Measurements from ENCODE around the gene CTSV.
"Not testable (repeated sequence)": the region's sequence is repeated elsewhere in the genome, so short reads cannot be mapped to it uniquely, and the experiment has no call there.

Gene CTSV

DNA sequence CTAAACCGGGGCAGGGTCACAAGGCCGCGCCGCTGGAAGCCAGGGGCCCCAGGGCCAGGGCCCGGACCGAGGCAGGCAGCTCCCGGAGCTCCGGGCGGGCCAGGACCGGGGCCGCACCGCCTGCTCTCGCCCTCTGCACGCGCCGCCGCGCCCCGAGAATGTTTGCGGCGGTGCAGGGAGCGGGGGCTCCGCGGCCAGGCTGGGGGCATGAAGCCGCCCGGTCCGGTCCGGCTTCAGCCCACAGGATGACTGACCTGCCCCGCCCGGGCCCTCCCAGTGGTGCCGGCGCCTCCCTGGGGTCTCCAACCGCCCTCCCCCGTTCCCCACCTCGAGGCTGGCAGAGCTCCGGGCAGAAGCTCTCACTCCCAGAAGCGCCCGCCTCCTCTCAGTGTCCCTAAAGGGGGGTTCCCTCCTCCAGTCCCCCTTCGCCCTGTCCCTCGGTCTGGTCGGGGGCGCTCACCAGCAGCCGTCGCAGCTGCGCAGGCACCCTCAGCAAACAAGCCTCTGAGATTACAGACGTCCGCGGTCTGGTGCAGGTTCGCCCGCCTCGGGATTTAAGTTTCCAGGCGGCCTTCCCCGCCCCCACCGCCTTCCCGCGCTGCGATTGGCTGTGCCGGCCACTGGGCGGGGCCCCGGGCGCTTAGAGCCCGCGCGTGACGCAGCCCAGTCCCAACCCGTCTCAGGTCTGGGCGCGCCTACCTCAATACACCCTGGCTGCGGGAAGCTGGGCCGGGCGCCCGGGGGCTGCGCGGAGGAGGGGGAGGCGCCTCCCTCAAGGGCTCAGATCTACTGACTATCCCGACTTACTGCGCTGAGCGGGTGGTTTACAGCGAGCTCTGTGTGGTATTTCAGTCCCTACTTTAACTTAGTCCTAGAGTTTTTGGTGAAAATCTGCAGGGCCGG, at the start of gene CTSV:
TSS of gene CTSV (minus strand) at position 532 of the 903 bp plus-strand sequence. CDS start 1,099 bp downstream, outside the sequence.
- peak; percentile 53 to 87 (median 70) for DNase-seq (ENCODE audit: low read depth in 3 of 3)

DNA sequence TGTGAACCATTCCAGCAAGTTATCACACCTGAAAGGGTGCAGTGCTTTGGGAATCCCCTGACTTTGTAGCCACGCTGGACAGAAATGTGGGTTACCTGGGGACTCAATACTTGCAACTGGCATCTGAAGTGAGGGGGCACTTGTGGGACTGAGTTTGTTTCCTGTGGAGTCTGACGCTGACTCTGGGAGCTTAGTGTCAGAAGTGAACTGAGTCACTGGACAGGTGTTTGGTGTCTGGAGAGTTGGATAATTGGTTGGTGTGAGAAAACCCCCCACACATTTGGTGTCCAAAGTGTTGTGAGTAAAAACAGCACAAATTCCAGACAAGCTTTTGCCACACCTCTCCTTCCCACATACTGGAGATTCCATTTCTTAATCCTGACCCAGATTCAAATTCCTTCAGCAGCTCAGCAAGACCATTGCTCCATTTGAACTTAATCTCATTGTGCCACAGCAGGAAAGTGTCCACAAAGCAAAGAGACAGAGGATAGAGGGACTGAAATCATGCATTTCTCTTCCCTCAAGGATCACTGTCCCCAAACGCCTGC, 48.8 kb upstream of the CTSV start:
- DNase-seq (ENCODE audit: low read depth in 3 of 3) = not testable (repeated sequence)

DNA sequence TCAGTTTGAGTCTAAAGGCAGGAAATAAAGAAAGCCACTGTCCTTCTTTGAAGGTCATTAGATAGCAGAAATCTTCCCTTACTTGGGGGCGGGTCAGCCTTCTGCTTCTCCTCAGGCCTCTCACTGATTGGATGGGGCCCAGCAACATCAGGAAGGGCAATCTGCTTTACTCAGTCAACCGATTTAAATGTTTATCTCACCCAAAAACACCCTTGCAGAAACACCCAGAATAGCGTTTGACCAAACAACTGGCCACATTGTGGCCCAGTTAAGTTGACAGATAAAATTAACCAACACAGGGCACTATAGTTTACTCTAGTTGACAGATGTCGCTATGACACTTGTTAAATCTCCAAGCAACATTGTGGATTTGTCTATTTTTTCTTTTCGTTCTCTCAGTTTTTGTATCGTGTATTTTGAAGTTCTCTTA, 45.6 kb upstream of the CTSV start:
- not testable (repeated sequence) for DNase-seq (ENCODE audit: low read depth in 3 of 3)

DNA sequence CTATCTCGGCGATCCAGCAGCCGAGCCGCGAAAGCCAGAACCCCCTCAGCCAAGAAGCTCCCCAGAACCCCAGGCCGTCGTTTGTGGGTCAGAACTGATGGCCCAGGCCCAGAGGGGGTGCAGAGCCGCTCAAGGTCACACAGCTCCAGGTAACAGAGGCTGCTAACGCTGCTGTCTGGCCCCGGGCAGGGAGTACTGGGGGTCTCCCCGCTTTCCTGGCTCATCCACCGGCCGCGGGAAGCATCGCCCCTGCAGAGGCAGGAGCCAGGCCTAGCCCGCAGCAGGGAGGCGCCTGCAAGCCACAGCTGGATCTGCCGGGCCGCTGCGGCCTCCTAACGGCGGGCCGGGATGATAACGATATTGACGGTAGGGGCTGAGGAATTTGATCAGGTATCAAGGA, 39.4 kb upstream of the CTSV start:
- DNase-seq (ENCODE audit: low read depth in 3 of 3) = no peak

DNA sequence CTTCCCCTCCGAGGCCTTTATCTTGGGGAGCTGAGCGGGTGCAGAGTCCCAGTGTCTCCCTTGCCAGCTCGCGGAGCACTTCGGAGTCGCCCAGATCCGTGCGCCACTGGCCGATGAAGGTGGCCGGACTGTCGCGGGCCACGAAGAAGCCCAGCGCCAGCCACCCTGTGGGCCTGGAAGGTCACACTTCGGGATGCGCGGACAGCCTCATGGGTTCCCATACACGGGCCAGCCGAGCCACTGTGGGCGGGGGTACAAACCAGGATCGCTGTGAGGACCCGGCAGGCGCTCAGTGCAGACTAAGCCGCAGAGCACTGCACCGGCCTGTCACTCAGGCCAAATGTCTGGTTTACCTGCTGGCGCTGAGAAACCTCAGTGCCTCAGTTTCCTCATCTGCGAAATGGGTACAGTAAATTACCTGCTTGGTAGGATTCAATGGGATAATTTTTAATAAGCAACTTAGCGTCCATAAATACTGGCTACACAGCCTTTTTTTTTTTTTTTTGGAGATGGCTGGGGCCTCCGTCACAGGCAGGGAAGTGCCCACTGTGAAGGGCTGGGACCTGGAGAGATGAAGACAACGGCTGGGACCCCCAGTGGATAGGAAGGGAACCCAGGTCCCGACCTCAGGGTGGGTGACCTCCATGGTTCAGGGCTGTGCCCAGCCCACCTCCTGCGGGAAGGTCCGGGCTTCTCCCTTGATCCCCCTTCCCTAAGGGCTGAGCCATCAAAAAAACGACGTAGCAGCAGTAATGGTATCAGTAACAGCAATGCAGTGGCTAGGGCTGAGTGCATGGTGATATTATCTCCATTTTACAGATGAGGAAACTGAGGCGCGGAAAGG, 38.7 kb upstream of the CTSV start:
- no peak for DNase-seq (ENCODE audit: low read depth in 3 of 3)

DNA sequence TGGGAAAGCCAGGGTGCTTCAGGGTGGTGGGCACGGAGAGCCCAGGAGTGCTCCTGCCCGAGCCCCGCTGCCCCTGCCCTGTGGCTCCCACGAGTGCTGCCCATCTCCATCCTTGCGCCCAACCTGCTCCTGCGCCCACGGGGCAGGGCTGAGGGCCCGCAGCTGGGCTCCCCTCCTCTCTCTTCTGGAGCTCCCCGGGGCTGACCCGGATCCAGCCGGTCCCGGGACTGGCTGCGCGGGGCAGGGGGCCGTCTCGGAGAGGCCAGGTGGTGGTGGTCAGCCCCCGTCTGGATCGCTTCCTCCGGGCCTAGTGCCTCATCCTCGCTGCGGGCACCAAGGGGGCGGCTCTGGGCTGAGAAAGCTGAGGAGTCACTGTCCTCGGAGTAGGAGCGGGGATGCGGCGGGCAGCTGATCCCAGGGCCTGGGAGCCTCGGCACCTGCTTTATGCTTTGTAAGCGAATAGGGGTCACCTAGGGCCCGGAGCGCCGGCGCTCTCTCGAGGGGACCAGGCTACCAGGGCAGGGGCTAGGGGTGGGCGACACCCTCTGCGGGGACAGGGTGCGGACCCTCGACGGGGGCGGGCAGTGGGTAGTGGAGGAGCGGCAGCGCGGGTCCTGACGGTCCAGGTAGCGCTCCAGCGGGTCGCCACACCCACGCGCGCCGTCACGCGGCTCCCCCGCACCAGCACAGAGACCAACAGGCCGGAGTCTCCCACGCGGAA, 37.9 kb upstream of the CTSV start:
- not testable (repeated sequence) for DNase-seq (ENCODE audit: low read depth in 3 of 3)

DNA sequence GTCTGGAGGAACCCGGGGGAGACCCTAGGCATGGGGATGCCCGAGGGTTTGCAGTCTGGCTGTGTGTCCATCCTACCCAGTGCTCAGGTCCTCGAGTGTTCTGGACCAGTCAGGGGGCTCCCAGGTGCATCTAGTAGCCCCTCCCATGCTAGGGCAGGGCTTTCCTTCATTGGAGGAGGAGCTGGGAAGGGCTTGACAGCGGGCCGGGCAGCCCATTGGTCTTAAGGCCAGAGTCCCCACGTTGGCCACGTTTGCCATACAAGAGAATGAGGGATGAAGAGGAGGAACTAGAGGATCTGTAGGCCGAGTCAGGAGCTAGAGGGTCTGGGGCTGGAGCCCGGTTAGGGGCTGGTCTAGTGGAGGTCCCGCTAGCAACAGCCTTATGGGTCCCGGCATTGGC, 37.3 kb upstream of the CTSV start:
- no peak for DNase-seq (ENCODE audit: low read depth in 3 of 3)

DNA sequence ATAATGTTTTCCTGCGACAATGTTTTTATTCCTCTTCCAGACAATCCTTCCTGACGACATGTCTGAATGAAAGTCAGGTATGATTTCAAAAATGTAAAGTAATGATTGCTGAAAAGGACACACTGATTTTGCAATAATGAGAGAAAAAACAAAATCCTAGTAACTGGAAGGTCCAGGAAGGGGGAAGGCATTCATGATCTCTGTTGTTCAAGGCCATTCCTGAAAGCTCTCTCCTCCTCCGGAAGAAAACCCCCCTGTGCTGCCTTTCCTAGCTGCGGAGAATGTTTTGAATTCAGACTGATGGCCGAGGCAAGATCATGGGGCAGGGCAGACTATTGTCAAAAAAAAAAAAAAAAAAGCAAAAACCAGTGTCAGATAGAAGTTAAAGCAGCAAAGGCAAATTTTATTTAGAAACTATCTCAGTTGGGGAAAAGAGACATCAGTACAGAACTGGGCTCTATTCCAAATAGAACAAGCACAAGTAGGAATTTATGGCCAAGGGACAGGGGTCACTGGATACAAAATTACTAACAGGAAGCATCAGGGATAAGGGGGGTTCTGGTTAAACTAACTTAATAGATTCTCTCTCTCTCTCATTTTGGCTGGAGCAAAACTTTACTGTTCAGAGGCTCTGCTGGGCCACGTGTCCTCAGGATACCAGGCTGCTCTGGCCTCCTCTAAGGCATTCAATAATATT, 36.5 kb upstream of the CTSV start:
- no peak for DNase-seq (ENCODE audit: low read depth in 3 of 3)

DNA sequence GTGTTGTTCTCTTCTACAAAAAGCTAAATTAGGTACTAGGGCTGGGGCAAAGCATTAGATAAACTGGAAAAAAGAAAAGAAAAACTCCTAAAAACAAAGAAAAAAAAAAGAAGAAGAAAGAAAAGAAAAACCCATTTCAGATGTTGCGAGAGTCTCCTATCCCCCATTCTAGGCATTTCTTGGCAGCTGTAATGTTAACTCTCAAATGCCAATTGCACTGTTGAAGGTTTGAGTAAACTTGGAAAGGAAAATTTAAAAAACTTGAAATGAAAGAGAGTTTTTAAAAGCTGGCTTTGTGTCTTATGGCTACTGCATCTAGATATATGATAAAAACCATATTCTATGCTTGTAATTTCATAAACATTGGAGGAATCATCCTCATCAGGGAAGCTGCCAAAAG, 34.6 kb upstream of the CTSV start:
- DNase-seq (ENCODE audit: low read depth in 3 of 3) = no peak

DNA sequence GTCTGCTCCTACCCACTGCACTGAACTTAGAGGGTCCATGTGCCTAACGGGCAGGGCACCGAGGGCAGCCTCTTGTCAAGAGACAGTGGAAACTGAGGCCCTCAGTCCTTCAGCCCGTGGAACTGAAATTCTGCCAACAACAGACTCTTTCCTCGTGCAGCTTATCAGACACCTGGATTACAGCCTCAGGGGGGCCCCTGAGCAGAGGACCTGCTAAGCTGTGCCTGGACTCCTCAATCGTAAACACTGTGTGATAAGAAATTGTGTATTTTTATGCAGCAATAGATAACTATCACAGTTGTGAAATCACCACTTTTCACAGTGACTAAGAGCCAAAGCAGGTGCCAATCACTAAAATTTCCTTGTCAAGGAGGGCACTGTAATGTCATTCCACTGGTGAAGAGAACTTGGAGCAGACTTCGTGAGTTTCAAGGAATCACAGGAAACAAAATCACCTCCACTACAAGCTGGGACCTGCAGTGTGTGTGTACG, 33.4 kb upstream of the CTSV start:
- no peak for DNase-seq (ENCODE audit: low read depth in 3 of 3)

DNA sequence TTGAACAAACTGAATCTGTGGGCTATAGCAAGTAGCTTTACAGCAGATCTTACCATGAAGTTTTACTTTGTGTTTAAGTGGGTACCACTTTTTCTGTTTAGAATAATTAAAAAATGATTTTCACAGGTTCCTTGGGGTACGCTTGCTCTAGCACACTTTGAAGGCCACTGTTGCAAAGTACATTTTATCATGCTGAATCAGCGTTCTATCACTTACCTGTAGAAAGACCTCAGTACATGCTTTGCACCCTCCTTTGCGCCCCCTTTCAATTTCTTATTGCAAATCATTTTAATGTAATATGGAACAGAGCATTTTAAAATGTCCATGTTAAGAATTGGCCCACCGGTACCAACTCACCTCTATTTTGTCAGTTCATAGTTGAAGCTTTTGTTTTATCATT, 31.4 kb upstream of the CTSV start:
- not testable (repeated sequence) for DNase-seq (ENCODE audit: low read depth in 3 of 3)

DNA sequence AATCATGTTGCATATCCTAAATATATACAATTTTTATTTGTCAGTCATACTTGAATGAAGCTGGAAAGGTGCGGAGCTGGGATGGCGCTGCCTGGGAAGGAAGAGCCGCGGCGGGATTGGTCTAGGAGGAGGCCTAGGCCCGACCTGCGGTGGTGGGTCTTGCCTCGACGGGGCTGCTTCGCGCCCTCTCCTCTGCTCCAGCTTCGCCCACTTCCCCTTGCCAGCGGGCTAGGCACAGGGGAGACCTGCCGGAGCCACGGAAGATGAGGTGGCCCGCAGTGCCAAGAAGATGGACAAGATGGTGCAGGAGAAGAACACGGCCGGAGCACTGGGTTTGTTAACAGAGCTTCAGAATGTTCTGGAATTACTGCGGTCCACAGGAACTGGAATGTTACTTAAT, 28.5 kb upstream of the CTSV start:
- no peak for DNase-seq (ENCODE audit: low read depth in 3 of 3)

DNA sequence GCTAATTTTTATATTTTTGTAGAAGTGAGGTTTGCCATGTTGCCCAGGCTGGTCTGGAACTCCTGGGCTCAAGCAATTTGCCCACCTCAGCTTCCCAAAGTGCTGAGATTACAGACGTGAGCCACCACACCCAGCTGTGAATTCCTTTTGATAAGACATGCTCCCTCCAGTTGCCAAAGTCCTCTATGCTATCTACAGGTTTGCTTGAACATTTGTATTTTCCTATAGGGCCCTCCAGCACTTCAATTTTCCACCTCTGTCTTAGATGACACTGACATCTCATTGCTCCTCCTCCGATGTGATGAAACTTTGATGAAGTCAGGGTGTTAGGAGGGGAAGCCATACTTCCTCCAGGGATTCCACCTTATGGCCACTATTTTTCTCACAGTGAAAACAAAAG, 25.2 kb upstream of the CTSV start:
- DNase-seq (ENCODE audit: low read depth in 3 of 3) = no peak

DNA sequence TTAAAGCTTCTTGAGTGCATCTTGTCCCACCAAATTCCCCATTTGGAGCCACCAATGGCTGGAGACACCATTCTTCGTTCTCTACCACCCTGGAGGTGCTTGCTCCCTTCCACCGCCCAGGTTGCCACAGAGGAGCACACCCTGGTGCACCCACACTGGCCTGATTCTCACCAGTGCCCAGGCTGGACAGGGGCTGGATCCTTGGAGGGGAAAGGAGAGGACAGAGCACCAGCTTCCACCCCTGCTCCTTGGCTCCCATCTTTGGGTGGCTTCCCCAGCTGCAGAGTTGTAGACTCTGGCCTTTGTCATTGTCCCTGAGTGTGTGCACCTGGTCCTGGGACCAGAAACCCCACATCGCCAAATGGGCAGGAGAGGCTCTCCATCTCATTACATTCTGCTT, 21.9 kb upstream of the CTSV start:
- no peak for DNase-seq (ENCODE audit: low read depth in 3 of 3)

DNA sequence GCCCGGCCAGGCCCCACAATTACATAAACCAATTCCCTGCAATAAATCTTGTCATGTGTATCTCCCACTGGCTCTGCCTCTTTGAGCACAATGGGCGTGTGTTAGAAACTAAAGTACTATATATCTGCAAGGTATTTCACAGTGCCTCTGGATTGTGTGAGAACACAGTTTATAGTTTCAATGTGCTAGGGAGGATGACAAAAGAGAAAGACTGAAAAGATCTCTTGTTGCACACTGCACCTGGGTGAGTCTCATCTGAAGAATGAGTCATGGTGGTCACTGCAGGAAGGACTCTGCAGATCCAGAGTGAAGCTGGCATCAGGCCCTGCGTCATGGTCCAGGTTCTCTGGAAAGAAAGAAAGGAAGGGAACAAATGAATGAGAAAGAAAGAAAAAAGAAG, 20.7 kb upstream of the CTSV start:
- DNase-seq (ENCODE audit: low read depth in 3 of 3) = no peak

DNA sequence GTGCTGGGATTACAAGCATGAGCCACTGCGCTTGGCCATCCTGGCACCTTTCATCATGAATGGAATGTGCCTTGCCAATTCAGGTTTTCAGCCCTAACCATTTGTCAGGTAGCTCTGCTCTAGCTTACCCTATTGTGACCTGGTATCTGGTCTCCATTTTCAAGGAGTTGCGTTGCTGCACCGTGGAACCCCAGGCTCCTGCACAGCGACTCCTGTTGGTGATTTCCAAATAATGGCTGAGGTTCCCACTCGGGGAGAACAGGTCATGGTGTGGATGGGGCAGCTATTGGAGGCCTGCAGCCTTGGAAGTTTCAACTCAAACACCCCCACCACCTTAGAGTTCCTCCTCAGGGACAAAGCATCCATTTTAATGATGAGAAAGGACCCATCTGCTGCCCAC, 18.7 kb upstream of the CTSV start:
- no peak for DNase-seq (ENCODE audit: low read depth in 3 of 3)

DNA sequence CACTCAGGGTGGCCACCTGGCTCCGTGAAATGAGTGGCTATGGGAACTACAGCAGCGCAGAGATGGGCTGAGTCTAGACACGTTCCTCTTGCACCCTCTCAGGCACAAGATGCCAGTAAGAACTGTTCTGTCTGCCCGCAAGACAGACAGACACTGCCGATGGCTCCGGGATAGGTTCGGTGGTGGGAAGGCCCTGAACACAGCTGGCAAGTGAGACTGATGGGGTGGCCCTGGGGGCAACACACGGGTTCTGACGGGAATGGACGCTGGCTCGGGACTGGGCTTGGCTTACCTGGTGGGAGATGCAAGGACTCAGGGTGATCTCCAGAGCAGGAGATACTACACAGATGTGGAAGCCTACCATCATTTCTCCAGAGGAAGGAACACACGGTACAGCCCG, 16.9 kb upstream of the CTSV start:
- DNase-seq (ENCODE audit: low read depth in 3 of 3) = not testable (repeated sequence)

DNA sequence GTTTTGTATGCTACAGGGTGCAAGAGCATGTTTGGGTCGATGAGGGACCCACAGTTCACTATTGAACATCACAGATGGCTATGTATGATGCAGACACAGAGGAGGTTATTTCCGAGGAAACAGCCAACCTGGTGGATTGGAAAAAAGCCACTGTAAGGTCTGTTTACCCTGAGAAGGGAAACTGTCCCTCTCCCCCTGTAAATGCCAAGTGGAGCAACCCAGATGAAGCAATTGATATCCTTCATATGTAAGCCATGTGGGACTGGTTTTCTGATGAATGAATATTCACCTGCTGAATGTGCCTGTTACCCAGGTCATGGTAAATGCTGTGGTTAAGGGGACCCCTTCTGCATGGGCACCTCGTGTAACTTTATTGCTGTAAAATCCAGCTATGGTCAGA, 14.8 kb upstream of the CTSV start:
- no peak for DNase-seq (ENCODE audit: low read depth in 3 of 3)

DNA sequence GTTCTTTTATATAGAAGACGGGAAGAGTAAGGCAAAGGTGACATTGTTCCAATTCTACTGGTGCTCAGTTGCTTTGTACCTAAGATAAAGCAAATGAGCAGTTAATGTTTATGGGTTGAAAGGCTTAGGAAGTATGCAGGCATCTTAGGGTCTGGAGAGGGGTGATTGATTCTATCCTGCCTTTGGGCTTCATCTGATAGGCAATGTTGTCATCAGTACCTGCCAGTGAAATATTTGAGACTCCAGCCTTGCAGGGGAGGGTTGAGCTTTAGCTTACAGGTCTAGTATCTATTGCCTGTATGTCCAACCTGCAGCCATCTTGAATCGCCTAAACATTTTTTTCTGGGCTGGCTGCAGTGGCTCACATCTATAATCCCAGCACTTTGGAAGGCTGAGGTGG, 13.8 kb upstream of the CTSV start:
- DNase-seq (ENCODE audit: low read depth in 3 of 3) = no peak

DNA sequence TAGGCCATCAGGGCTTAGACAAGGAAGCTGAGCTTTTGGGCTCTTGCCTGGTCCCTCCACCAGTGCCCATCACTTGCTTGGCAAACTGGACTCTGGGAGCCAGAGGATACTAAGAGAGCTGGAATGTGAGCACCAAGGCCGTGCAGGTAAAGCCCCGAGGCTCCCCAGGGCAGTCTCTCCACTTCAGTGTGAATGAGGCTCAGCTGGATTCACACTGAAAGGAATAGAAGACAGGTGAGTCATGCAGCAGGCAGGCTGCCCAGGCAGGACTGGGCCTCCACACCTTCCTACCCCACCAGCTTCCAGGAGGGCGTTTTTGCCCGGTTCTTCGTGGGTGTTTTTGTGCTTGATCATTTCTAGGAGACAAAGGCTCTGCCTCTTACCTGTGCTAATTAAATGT, 7.3 kb upstream of the CTSV start:
- DNase-seq (ENCODE audit: low read depth in 3 of 3) = no peak

DNA sequence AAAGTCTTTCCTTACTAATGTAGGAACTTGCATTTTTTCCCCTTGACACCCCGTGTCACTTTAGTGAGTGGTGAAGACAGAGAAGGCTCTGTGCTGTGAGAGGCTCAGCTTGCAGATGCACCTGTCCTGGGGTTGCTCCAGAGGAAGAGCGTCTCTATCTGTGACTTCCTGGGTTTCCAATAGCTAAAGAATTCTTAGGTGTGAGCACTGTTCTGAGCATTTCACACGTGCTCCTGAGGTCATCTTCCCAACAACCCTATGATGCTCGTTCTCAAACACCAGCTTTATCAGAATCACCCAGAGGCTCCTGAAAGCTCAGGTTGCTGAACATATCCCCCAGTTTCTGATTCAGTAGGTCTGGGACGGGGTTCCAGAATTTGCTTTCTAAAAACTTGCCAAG, 6.4 kb upstream of the CTSV start:
- no peak for DNase-seq (ENCODE audit: low read depth in 3 of 3)

All from stimulated activated CD4-positive, alpha-beta T cell treated with anti-CD3 and anti-CD28 coated beads, TNF-alpha, amount 100 ng/mL, for 24 hours (primary cell).